NCI-H345 (cell line): ENCODE measurements around the gene ZNF668.

Experiments used
- DNase-seq: peaks from one replicate; lab custom pipeline; 2025; lab: John Stamatoyannopoulos, UW

ZNF668 gene

GRCh38 chr16:31073970-31074813 lies at the start of gene ZNF668, which contains the start of gene ZNF646:
Gene ZNF668, minus strand, starts transcription at chr16:31074240. Its CDS starts 9,781 bp downstream, at chr16:31064459.
Gene ZNF646, plus strand, starts transcription at chr16:31074422. Its CDS starts 1,903 bp downstream, at chr16:31076325.
- peak; percentile 100 for DNase-seq

DNA sequence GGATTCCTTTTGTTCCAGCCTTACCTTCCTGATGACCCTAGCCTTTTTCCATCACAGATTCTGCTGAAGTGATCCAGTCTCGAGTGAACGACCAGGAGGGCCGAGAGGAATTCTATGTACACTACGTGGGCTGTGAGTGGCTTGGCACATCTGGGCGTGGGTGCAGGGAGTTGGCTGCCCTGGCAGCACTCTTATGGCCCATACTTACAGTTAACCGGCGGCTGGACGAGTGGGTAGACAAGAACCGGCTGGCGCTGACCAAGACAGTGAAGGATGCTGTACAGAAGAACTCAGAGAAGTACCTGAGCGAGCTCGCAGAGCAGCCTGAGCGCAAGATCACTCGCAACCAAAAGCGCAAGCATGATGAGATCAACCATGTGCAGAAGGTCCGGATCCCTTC lies 46.1 kb upstream of the ZNF668 start:
- no peak for DNase-seq

DNA sequence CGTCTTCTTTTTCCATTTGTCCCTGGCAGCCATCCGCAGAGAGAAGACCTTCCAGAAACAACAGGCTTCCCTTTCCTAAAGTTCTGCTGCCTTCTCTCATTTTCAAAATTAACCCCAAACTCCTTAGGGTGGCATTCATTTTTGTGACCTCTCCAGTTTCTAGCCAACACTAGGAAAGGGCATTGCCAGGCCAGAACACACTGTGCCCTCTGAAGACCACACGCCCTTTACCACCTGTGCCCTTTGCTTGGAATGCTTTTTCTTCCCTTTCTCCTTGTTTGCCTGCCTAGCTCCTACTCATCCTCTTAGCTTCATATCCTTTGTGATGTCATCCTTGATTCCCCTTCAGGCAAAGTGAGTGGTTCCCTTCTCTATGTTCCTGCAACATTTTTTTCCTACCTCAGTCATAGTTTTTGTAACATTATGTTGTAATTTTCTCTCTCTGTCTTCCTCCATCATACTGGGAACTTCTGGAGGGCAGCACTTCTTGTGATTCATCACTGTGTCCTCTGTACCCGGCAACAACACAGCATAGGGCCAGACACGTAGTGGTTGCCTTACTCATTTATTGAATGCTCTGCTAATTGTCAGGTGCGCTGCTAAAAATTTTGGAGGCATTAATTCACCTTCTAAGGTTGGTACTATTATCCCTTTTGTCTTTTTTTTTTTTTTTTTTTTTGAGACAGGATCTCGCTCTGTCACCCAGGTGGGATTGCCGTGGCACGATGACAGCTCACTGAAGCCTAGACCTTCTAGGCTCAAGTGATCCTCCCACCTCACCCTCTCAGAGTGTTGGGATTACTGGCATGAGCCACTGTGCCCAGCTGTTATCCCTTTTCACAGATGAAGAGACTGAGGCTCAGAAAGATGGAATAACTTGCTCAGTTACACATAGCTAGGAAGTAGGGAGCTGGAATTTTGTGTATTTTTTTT lies 44.4 kb upstream of the ZNF668 start:
- no peak for DNase-seq

- peak; percentile 100 for DNase-seq
Measured at GRCh38 chr16:31117384-31118222, 43.6 kb upstream of the ZNF668 start, which contains the start of gene KAT8. Gene KAT8, plus strand, starts transcription at chr16:31117664. Its CDS starts 18 bp downstream, at chr16:31117682.

GRCh38 chr16:31114468-31114867 lies 40.4 kb upstream of the ZNF668 start:
- DNase-seq = no peak

DNA sequence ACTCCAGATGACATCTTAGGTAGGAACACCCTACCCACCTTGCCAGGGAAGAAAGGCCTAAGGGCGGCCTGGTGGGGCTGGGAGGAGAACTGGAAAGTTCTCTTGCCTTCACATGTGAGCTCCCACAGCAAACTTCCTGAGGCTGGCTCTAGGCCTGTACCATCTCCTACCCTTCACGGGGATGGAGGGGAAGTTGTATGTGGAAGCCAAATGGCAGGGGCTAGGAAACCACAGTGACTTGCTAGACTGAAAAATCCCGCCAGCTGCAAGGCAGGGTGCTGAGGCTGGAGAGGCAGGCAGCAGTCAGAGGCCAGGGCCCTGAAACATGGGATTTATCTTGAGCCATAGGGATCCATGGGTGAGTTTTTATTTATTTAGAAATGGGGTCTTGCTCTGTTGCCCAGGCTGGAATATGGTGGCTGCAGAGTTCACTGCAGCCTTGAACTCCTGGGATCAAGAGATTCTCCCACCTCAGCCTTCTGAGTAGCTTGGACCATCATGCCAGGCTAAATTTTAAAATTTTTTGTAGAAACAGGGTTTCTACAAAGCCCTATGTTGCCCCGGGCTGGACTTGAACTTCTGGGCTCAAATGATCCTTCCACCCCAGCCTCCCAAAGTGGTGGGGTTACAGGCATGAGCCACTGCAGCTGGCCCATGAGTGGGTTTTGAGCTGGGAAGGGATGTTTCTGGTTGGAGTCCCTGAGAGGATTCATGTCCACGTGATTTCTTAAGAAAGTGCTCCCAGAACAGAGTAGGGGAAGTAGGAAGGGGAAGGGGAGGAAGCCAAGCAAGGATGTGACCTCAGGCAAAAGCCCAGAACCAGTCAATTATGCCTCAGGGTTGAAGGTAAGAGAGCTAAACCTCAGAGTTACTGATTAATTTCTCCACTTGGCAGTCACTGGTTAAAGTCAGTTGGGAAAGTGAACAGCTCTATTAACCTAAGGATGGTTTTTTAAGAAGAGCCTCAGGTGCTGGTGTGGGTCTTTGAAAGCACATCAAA lies 39.4 kb upstream of the ZNF668 start:
- DNase-seq = no peak

DNA sequence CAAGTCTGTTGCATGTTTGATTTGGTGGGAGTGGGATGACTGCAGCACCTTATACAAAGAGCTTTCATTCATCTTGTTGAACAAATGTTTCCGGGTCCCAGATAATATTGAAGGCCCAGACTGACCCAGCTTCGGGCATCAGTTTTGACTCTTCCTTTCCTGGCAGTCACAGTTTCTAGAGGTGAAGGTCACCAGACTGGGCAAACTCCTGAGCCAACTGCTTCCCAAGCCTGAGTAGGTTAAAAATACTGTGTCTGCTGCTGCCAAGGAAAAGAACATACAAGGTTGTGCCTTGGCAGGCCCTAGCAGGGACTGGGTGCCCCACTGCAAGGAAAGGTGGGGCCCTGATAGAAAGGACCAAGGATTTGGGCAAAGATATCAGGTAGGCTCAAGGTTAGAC lies 38.7 kb upstream of the ZNF668 start:
- DNase-seq = no peak

DNA sequence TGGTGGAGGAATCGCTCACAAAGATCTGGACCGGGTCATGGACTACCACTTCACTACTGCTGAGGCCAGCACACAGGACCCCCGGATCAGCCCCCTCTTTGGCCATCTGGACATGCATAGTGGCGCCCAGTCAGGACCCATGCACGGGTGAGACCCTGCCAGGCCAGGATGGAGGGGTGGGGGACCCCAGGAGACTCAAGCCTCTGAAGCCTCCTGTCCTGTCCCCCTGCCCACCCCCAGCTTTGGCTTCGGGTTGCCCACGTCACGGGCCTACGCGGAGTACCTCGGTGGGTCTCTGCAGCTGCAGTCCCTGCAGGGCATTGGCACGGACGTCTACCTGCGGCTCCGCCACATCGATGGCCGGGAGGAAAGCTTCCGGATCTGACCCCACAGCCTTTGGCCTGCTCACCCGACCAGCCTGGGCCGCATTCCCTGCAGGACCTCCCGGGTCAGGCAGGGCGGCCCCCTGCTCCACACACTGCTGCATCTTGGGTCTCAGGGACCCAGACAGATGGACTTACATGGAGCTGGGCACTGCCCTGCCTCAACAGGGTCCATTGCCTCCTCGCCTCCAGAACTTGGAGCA lies 37.9 kb upstream of the ZNF668 start:
- DNase-seq = no peak

GRCh38 chr16:31110106-31111034 lies 36.3 kb upstream of the ZNF668 start:
- DNase-seq = no peak

- DNase-seq = no peak
Measured at GRCh38 chr16:31109622-31110021, 35.6 kb upstream of the ZNF668 start.

- no peak for DNase-seq
Measured at GRCh38 chr16:31108794-31109558, 34.9 kb upstream of the ZNF668 start.

GRCh38 chr16:31108035-31108793 lies 34.2 kb upstream of the ZNF668 start, which contains the start of gene BCKDK:
Gene BCKDK, plus strand, starts transcription at chr16:31108386. Its CDS starts 838 bp downstream, at chr16:31109224.
- DNase-seq = peak; percentile 87

- no peak for DNase-seq
Measured at GRCh38 chr16:31107465-31107867, 33.4 kb upstream of the ZNF668 start.

DNA sequence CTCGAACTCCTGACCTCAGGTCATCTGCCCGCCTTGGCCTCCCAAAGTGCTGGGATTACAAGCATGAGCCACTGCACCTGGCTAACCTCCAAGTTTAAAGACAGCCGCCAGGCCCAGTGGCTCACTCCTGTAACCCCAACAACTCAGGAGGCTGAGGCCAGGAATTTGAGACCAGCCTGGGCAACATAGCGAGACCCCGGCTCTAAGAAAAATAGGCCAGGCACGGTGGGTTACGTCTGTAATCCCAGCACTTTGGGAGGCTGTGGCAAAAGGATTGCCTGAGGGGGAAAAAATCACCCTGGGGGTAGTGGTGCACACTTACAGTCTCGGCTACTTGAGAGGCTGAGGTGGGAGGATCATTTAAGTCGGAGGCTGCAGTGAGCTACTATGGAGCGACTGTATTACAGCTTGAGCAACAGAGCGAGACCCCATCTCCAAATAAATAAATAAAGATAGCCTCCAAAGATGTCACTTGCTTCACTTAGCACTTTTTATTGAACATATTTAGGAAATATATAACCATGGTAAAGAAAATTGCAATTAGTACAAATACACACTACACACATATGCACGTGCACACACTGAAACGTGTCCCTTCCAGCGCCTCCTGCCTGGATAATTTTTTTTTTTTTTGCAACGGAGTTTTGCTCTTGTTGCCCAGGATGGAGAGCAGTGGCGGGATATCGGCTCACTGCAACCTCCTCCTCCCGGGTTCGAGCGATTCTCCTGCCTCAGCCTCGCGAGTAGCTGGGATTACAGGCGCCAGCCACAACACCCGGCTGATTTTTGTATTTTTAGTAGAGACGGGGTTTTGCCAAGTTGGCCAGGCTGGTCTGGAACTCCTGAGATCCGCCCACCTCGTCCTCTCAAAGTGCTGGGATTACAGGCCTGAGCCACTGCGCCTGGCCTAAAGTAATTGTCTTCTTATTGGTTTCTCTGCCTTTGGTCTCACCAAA lies 32.7 kb upstream of the ZNF668 start:
- no peak for DNase-seq

- DNase-seq = peak; percentile 43
Measured at GRCh38 chr16:31105677-31106213, 31.7 kb upstream of the ZNF668 start.
